Chondrocyte (in vitro differentiated cells): Measurements from ENCODE around the gene GTF2F2. TPM values are rescaled to one million over a fixed set of nuclear protein-coding genes. Genes with fewer than 3 reads are reported as not detected.

Experiments used
- DNase-seq: peaks from one replicate; pipeline ENCODE4 v3.0.0; 2021; ENCODE audit warnings: mixed read lengths, low spot score
- H3K27ac Mint-ChIP-seq: one replicate; pipeline ENCODE4 v1.8.0; 2021; ENCODE audit warnings: mild to moderate bottlenecking, moderate library complexity, mixed read lengths; ENCODE audit not compliant: unreplicated experiment
- H3K27me3 Mint-ChIP-seq: 2 replicates; pipeline ENCODE4 v1.8.0; 2021; ENCODE audit warnings: low read depth, mixed read lengths
- H3K36me3 Mint-ChIP-seq: 2 replicates; pipeline ENCODE4 v1.8.0; 2021; ENCODE audit warnings: low read depth, mixed read lengths
- H3K4me1 Mint-ChIP-seq: 2 replicates; pipeline ENCODE4 v1.8.0; 2021; ENCODE audit warnings: low read depth, mild to moderate bottlenecking, mixed read lengths
- H3K4me3 Mint-ChIP-seq: one replicate; pipeline ENCODE4 v1.8.0; 2021; ENCODE audit warnings: mild to moderate bottlenecking, moderate library complexity, mixed read lengths; ENCODE audit not compliant: unreplicated experiment
- H3K9me3 Mint-ChIP-seq: 2 replicates; pipeline ENCODE4 v1.8.0; 2021; ENCODE audit warnings: low read depth, mixed read lengths
- CTCF ChIP-seq: fragments of 200-600 bp; sonication (generic); IDR thresholded peaks from 2 replicates; pipeline ENCODE4 v1.5.0; 2021; ENCODE audit warnings: antibody characterized with exemption, mild to moderate bottlenecking, moderate library complexity
- total RNA-seq: library from RNA; stranded (reverse); gene quantifications from 3 replicates; pipeline ENCODE4 v1.2.1, GENCODE V29; 2021

Gene GTF2F2
- total RNA-seq, 1 donor from 2014 or later, result 15.6 TPM

GRCh38 chr13:45249662-45250061, 129.4 kb downstream of the GTF2F2 start:
- H3K27me3 Mint-ChIP-seq, result no peaks in the 10 kb centered on the region
- TF ChIP-seq CTCF, result no peak
- H3K4me1 Mint-ChIP-seq, result peaks cover 5% of the 10 kb centered on the region
- H3K9me3 Mint-ChIP-seq, result no peaks in the 10 kb centered on the region
- H3K27ac Mint-ChIP-seq, result no peak overlapping the region
- H3K4me3 Mint-ChIP-seq, result no peak overlapping the region
- DNase-seq, result no peak
- peaks cover 6% of the 10 kb centered on the region for H3K36me3 Mint-ChIP-seq

- no peak overlapping the region for H3K4me3 Mint-ChIP-seq
- peaks cover 26% of the 10 kb centered on the region for H3K4me1 Mint-ChIP-seq
- DNase-seq, result no peak
- peaks cover 6% of the 10 kb centered on the region for H3K36me3 Mint-ChIP-seq
- H3K27me3 Mint-ChIP-seq, result no peaks in the 10 kb centered on the region
- no peaks in the 10 kb centered on the region for H3K9me3 Mint-ChIP-seq
- H3K27ac Mint-ChIP-seq, result no peak overlapping the region
- no peak for TF ChIP-seq CTCF
These were observed 134.1 kb downstream of the GTF2F2 start for GRCh38 chr13:45254396-45254795.

DNA sequence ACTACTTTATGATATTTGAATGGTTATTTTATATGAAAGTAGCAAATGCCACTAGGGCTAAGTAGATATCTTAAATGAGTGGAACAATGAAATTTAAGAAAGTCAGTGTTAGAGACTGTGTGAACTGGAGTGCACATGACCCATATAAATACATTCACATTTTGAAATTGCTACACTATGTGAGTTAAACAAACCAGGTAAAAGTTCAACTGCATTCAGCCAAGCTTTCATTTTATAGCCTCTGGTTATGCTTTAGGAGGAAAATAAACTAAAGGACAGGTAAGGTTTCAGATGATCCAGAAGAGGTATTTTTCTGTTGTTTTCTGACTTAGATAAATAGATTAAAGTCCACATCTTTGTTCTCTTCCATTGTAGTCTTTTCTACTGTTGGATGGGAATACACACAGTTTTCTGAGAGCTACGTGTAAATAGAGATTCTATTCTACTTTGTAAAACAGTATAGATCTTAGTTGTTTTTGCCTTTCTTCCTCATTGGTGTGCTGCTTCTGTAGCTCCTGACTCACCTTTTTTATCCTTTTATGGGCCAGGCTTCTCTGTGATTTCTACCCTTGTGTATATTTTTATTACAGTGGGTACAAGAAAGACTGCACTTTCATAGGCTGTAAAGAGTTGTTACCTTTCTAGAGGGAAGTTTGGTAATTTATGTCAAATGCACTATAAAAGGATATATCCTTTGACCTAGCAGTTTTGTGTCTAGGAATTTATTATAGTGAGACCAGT, 135.1 kb downstream of the GTF2F2 start:
- H3K27ac Mint-ChIP-seq, result no peak overlapping the region

GRCh38 chr13:45256254-45256653, 135.9 kb downstream of the GTF2F2 start:
- no peak overlapping the region for H3K4me3 Mint-ChIP-seq

More for the DNA sequence above, 135.1 kb downstream of the GTF2F2 start:
- H3K4me3 Mint-ChIP-seq, result no peak overlapping the region
- H3K4me1 Mint-ChIP-seq, result peaks cover 26% of the 10 kb centered on the region
- DNase-seq, result no peak
- H3K36me3 Mint-ChIP-seq, result peaks cover 6% of the 10 kb centered on the region
- H3K27me3 Mint-ChIP-seq, result no peaks in the 10 kb centered on the region
- no peaks in the 10 kb centered on the region for H3K9me3 Mint-ChIP-seq
- no peak for TF ChIP-seq CTCF

More at GRCh38 chr13:45256254-45256653, 135.9 kb downstream of the GTF2F2 start:
- Mint-ChIP-seq H3K4me1 (peaks cover 26% of the 10 kb centered on the region), H3K27me3 (no peaks in the 10 kb centered on the region), H3K36me3 (peaks cover 6% of the 10 kb centered on the region), H3K9me3 (no peaks in the 10 kb centered on the region), H3K27ac (no peak overlapping the region)
- no peak for TF ChIP-seq CTCF
- DNase-seq, result no peak
